Neural cell (in vitro differentiated cells): ENCODE results near the gene FHIT. TPM values are rescaled to one million over a fixed set of nuclear protein-coding genes. Genes with fewer than 3 reads are reported as not detected.

Source experiments
- H2AFZ ChIP-seq: fragments of 200-600, 300-800 bp; sonication (generic), shearing (Covaris generic); 2 replicates; pipeline ENCODE4 v1.6.0; 2014; ENCODE audit warnings: low read depth, mild to moderate bottlenecking, antibody characterized with exemption, low read length, moderate library complexity
- H3F3A ChIP-seq: fragments of 200-600 bp; shearing (Covaris generic); 2 replicates; pipeline ENCODE4 v1.6.1; 2016; ENCODE audit warnings: mild to moderate bottlenecking, moderate library complexity, mixed read lengths, antibody characterized with exemption, low read length; ENCODE audit not compliant: insufficient read depth, poor library complexity, severe bottlenecking
- H3K27ac ChIP-seq: fragments of 200-600, 300-800 bp; sonication (generic), shearing (Covaris generic); 2 replicates; pipeline ENCODE4 v1.5.1; 2014; ENCODE audit warnings: mild to moderate bottlenecking, low read length, moderate library complexity
- H3K27me3 ChIP-seq: fragments of 300-800, 200-600 bp; sonication (generic), shearing (Covaris generic); 2 replicates; pipeline ENCODE4 v1.6.0; 2014; ENCODE audit warnings: mild to moderate bottlenecking, low read depth, low read length, moderate library complexity; ENCODE audit not compliant: insufficient read depth
- H3K36me3 ChIP-seq: fragments of 300-800, 200-600 bp; sonication (generic), shearing (Covaris generic); 2 replicates; pipeline ENCODE4 v1.5.1; 2014; ENCODE audit warnings: mild to moderate bottlenecking, antibody characterized with exemption, low read length, moderate library complexity; ENCODE audit not compliant: insufficient read depth
- H3K4me2 ChIP-seq: fragments of 300-800, 200-600 bp; sonication (generic), shearing (Covaris generic); 2 replicates; pipeline ENCODE4 v1.6.0; 2014; ENCODE audit warnings: mild to moderate bottlenecking, low read length
- H3K4me3 ChIP-seq: fragments of 300-800, 200-600 bp; sonication (generic), shearing (Covaris generic); 2 replicates; pipeline ENCODE4 v1.5.1; 2014; ENCODE audit warnings: mild to moderate bottlenecking, low read length, moderate library complexity
- H3K79me2 ChIP-seq: fragments of 200-600 bp; shearing (Covaris generic); replicated peaks from 2 replicates; pipeline ENCODE4 v1.6.0; 2014; ENCODE audit warnings: mild to moderate bottlenecking, low read length, moderate library complexity; ENCODE audit not compliant: insufficient read depth
- H3K9ac ChIP-seq: fragments of 300-800, 200-600 bp; sonication (generic), shearing (Covaris generic); 2 replicates; pipeline ENCODE4 v1.6.1; 2016; ENCODE audit warnings: mild to moderate bottlenecking, low read length, mixed read lengths
- H3K9me2 ChIP-seq: fragments of 200-600 bp; shearing (Covaris generic); 2 replicates; pipeline ENCODE4 v1.6.1; 2016; ENCODE audit warnings: mild to moderate bottlenecking, low read length, mixed read lengths; ENCODE audit not compliant: insufficient read depth
- H3K9me3 ChIP-seq: fragments of 200-600, 300-800 bp; sonication (generic), shearing (Covaris generic); 2 replicates; pipeline ENCODE4 v1.6.1; 2016; ENCODE audit warnings: mild to moderate bottlenecking, mixed run types, low read length, moderate library complexity, mixed read lengths
- H4K20me1 ChIP-seq: fragments of 200-600 bp; shearing (Covaris generic); 2 replicates; pipeline ENCODE4 v1.6.1; 2016; ENCODE audit warnings: mild to moderate bottlenecking, mixed run types; ENCODE audit not compliant: insufficient read depth
- CTCF ChIP-seq: fragments of 450-650 bp; IDR thresholded peaks from 2 replicates; pipeline ENCODE4 v1.5.1; 2014; ENCODE audit warnings: antibody characterized with exemption, mild to moderate bottlenecking, moderate library complexity; ENCODE audit not compliant: poor library complexity, severe bottlenecking
- EP300 ChIP-seq: fragments of 450-650 bp; conservative IDR thresholded peaks from 2 replicates; pipeline ENCODE4 v1.6.1; 2014; ENCODE audit warnings: antibody characterized with exemption, mild to moderate bottlenecking, moderate library complexity; ENCODE audit not compliant: poor library complexity, severe bottlenecking
- EZH2 ChIP-seq: fragments of 200-600, 300-800 bp; shearing (Covaris generic), sonication (generic); IDR thresholded peaks from 2 replicates; pipeline ENCODE4 v1.6.1; 2014; ENCODE audit warnings: antibody characterized with exemption, low read length, borderline replicate concordance, mild to moderate bottlenecking; ENCODE audit not compliant: insufficient read depth, poor library complexity, severe bottlenecking
- MXI1 ChIP-seq: fragments of 450-650 bp; conservative IDR thresholded peaks from 2 replicates; pipeline ENCODE4 v1.6.1; 2014; ENCODE audit warnings: antibody characterized with exemption, mild to moderate bottlenecking; ENCODE audit not compliant: poor library complexity, severe bottlenecking
- POLR2AphosphoS5 ChIP-seq: IDR thresholded peaks from 2 replicates; pipeline ENCODE4 v1.6.1; 2012
- RAD21 ChIP-seq: fragments of 450-650 bp; conservative IDR thresholded peaks from 2 replicates; pipeline ENCODE4 v1.6.1; 2014; ENCODE audit warnings: antibody characterized with exemption, mild to moderate bottlenecking, moderate library complexity
- REST ChIP-seq: IDR thresholded peaks from 2 replicates; pipeline ENCODE4 v1.6.1; 2012; ENCODE audit warnings: borderline replicate concordance
- SMC3 ChIP-seq: fragments of 450-650 bp; conservative IDR thresholded peaks from 2 replicates; pipeline ENCODE4 v1.6.1; 2014; ENCODE audit warnings: antibody characterized with exemption, mild to moderate bottlenecking, moderate library complexity; ENCODE audit not compliant: poor library complexity
- TAF1 ChIP-seq: IDR thresholded peaks from 2 replicates; pipeline ENCODE4 v1.6.1; 2012; ENCODE audit warnings: low read depth
- polyA plus RNA-seq: library from polyadenylated mRNA; depleted of rRNA; stranded (reverse); fragments of >200 nt; gene quantifications from 2 replicates; pipeline ENCODE4 v1.2.3, GENCODE V29; 2014

Gene FHIT
- polyA plus RNA-seq, 1 donor from 2014 or later = not detected

- Histone ChIP-seq H3K27ac (no peak overlapping the region), H3K9ac (no peak overlapping the region), H3K4me2 (no peak overlapping the region), H4K20me1 (no peaks in the 10 kb centered on the region), H3K9me2 (no peaks in the 10 kb centered on the region), H2AFZ (no peak overlapping the region), H3K4me3 (no peak overlapping the region), H3K79me2 (no peaks in the 10 kb centered on the region), H3K27me3 (no peaks in the 10 kb centered on the region), H3K9me3 (no peaks in the 10 kb centered on the region), H3F3A (no peaks in the 10 kb centered on the region), H3K36me3 (no peaks in the 10 kb centered on the region)
- TF ChIP-seq RAD21 (no peak), POLR2AphosphoS5 (no peak), SMC3 (no peak), CTCF (no peak), TAF1 (no peak), REST (no peak), EZH2 (no peak), MXI1 (no peak), EP300 (no peak)
Observed at GRCh38 chr3:60215946-60216345, 1035.3 kb downstream of the FHIT start.

- no peaks in the 10 kb centered on the region for H4K20me1 ChIP-seq
- TF ChIP-seq EP300 = peak; percentile 90
- no peak for TF ChIP-seq CTCF
- no peak for TF ChIP-seq RAD21
- no peak for TF ChIP-seq SMC3
- no peak for TF ChIP-seq MXI1
- peak; percentile 88 for TF ChIP-seq POLR2AphosphoS5
- TF ChIP-seq REST = no peak
- TF ChIP-seq TAF1 = no peak
- no peak for TF ChIP-seq EZH2
- H3K4me2 ChIP-seq = peak overlapping the region; percentile 23
- H3F3A ChIP-seq = no peaks in the 10 kb centered on the region
- H3K27ac ChIP-seq = peak overlapping the region; percentile 64
- no peak overlapping the region for H3K4me3 ChIP-seq
- no peaks in the 10 kb centered on the region for H3K79me2 ChIP-seq
- H3K9me3 ChIP-seq = no peaks in the 10 kb centered on the region
- no peaks in the 10 kb centered on the region for H3K36me3 ChIP-seq
- H3K9me2 ChIP-seq = no peaks in the 10 kb centered on the region
- no peak overlapping the region for H2AFZ ChIP-seq
- peak overlapping the region; percentile 20 for H3K9ac ChIP-seq
- H3K27me3 ChIP-seq = no peaks in the 10 kb centered on the region
Observed at GRCh38 chr3:60207905-60208304, 1043.3 kb downstream of the FHIT start.
